Adrenal gland (tissue), 5 donors: ENCODE results near the gene CNP.

Source experiments
- CTCF ChIP-seq, 6 experiments: fragments of 450-650 bp in 4 of 6; fragments of 200-600 bp in 2 of 6; sonication (generic) in 1 of 6; IDR thresholded peaks; 1 replicate in 5 of 6; 2 replicates in 1 of 6; pipeline versions ENCODE4 v1.5.1 to v1.8.0; 2016 to 2021; ENCODE audit warnings: antibody characterized with exemption in 6 of 6, mild to moderate bottlenecking in 2 of 6, moderate library complexity in 1 of 6
- POLR2A ChIP-seq, 2 donors: fragments of 450-650 bp; IDR thresholded peaks; one replicate each; pipeline ENCODE4 v1.6.1; 2017; ENCODE audit warnings: antibody characterized with exemption in 2 of 2, mild to moderate bottlenecking in 2 of 2, moderate library complexity in 1 of 2
- donor health status: DM: no; HTN: no; CAD: no.

GRCh38 chr17:41944943-41945342, 21.7 kb upstream of the CNP start:
- TF ChIP-seq CTCF (IDR thresholded peaks at IDR 0.05) = no peak
- no peak for TF ChIP-seq POLR2A (IDR thresholded peaks at IDR 0.05)
